ENCODE results near the gene SLC35E1. TPM values are rescaled to one million over a fixed set of nuclear protein-coding genes. Genes with fewer than 3 reads are reported as not detected.

The SLC35E1 gene
- total RNA-seq, 1 donor from 2014 or later, result 26.8 TPM

DNA sequence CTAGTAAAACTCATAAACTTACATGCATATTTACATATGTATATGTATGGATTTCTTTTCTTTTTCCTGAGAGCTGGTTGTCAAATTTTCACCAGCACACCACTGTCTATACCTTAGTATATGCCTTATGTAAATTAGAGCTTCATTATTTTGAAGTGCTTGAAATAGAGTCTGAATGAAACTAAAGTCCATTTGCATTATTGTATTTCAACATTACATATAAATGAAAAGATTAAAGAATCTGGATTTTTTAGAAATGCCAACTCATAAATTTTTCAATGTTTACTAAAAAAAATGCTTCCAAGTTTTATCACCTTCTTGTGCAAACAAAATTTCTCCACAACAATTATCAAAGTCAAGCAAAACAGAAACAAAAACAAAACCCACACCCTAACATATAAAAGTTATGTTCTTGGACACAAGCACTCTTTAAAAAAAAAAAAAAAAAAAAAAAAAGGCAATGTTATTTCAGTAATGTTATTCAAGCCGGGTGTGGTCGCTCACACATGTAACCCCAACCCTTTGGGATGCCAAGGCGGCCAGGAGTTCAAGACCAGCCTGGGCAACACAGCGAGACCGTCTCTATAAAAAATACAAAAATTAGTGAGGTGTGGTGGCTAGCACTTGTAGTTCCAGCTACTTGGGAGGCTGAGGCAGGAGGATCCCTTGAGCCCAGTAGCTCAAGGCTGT is 37.4 kb upstream of the SLC35E1 start:
- H3K27ac ChIP-seq (replicated peaks), result no peak overlapping the region
- no peak for DNase-seq
- H3K4me3 ChIP-seq, result no peak overlapping the region
- no peak for TF ChIP-seq CTCF (IDR thresholded peaks at IDR 0.05; ENCODE audit: borderline replicate concordance)
- intact Hi-C loops (cut with micrococcal nuclease), result no loop called here
- peaks cover 99% of the 10 kb centered on the region for H3K4me1 ChIP-seq
- no peaks in the 10 kb centered on the region for H3K36me3 ChIP-seq
- H3K27me3 ChIP-seq (ENCODE audit: low read depth), result no peaks in the 10 kb centered on the region
- H3K9me3 ChIP-seq (replicated peaks), result no peaks in the 10 kb centered on the region

- DNase-seq, result no peak
- no peaks in the 10 kb centered on the region for H3K9me3 ChIP-seq (replicated peaks)
- intact Hi-C loops (cut with micrococcal nuclease), result no loop called here
- TF ChIP-seq CTCF (IDR thresholded peaks at IDR 0.05; ENCODE audit: borderline replicate concordance), result no peak
- H3K27ac ChIP-seq (replicated peaks), result peak overlapping the region; percentile 78
- H3K4me3 ChIP-seq, result no peak overlapping the region
- H3K36me3 ChIP-seq, result no peaks in the 10 kb centered on the region
- H3K27me3 ChIP-seq (ENCODE audit: low read depth), result no peaks in the 10 kb centered on the region
- H3K4me1 ChIP-seq, result peaks cover 95% of the 10 kb centered on the region
These were observed 36.1 kb upstream of the SLC35E1 start for GRCh38 chr19:16608290-16608739.

- TF ChIP-seq CTCF (IDR thresholded peaks at IDR 0.05; ENCODE audit: borderline replicate concordance), result no peak
- no peak for DNase-seq
- no peak overlapping the region for H3K4me3 ChIP-seq
- H3K36me3 ChIP-seq, result no peaks in the 10 kb centered on the region
- intact Hi-C loops (cut with micrococcal nuclease), result no loop called here
- H3K4me1 ChIP-seq, result peaks cover 95% of the 10 kb centered on the region
- H3K27ac ChIP-seq (replicated peaks), result peak overlapping the region; percentile 78
- no peaks in the 10 kb centered on the region for H3K27me3 ChIP-seq (ENCODE audit: low read depth)
- no peaks in the 10 kb centered on the region for H3K9me3 ChIP-seq (replicated peaks)
These were observed 35.6 kb upstream of the SLC35E1 start for GRCh38 chr19:16607819-16608218.

GRCh38 chr19:16605553-16605994 is 33.4 kb upstream of the SLC35E1 start:
- no peaks in the 10 kb centered on the region for H3K27me3 ChIP-seq (ENCODE audit: low read depth)
- no peaks in the 10 kb centered on the region for H3K9me3 ChIP-seq (replicated peaks)
- peak; percentile 48 for DNase-seq
- H3K4me3 ChIP-seq, result no peak overlapping the region
- intact Hi-C loops (cut with micrococcal nuclease), result no loop called here
- peaks cover 95% of the 10 kb centered on the region for H3K4me1 ChIP-seq
- TF ChIP-seq CTCF (IDR thresholded peaks at IDR 0.05; ENCODE audit: borderline replicate concordance), result peak; percentile 57
- no peaks in the 10 kb centered on the region for H3K36me3 ChIP-seq
- H3K27ac ChIP-seq (replicated peaks), result peak overlapping the region; percentile 20

GRCh38 chr19:16605115-16605514 is 32.9 kb upstream of the SLC35E1 start:
- no peak for TF ChIP-seq CTCF (IDR thresholded peaks at IDR 0.05; ENCODE audit: borderline replicate concordance)
- H3K27ac ChIP-seq (replicated peaks), result peak overlapping the region; percentile 20
- H3K36me3 ChIP-seq, result no peaks in the 10 kb centered on the region

More at GRCh38 chr19:16605115-16605514, 32.9 kb upstream of the SLC35E1 start:
- H3K4me1 ChIP-seq, result peaks cover 95% of the 10 kb centered on the region
- H3K27me3 ChIP-seq (ENCODE audit: low read depth), result no peaks in the 10 kb centered on the region
- intact Hi-C loops (cut with micrococcal nuclease), result no loop called here
- no peak overlapping the region for H3K4me3 ChIP-seq
- no peaks in the 10 kb centered on the region for H3K9me3 ChIP-seq (replicated peaks)
- no peak for DNase-seq

Measured in left ventricle myocardium inferior (tissue), 1 donor.